PFSK-1 (cell line): ENCODE measurements around the gene ZNF83. TPM values are rescaled to one million over a fixed set of nuclear protein-coding genes. Genes with fewer than 3 reads are reported as not detected.
A peak's percentile ranks its signal among the peaks of the same experiment; 100 is the strongest.

Experiments used
- FOXP2 ChIP-seq: optimal IDR thresholded peaks from 2 replicates; pipeline ENCODE3; 2011; ENCODE audit warnings: borderline replicate concordance, control low read depth, inconsistent platforms; ENCODE audit not compliant: insufficient read depth; ENCODE audit errors: extremely low read length, extremely low read depth
- POLR2AphosphoS5 ChIP-seq: IDR thresholded peaks from 2 replicates; pipeline ENCODE4 v1.6.1; 2012; ENCODE audit warnings: low read depth, mild to moderate bottlenecking, control low read depth, low read length, moderate library complexity
- SIN3A ChIP-seq: IDR thresholded peaks from 2 replicates; pipeline ENCODE4 v1.6.1; 2012; ENCODE audit warnings: mild to moderate bottlenecking, low read length, moderate library complexity, borderline replicate concordance; ENCODE audit not compliant: insufficient read depth
- TAF1 ChIP-seq: IDR thresholded peaks from 2 replicates; pipeline ENCODE4 v1.6.1; 2012; ENCODE audit warnings: low read length, control low read depth, borderline replicate concordance; ENCODE audit not compliant: insufficient read depth
- polyA plus RNA-seq: library from polyadenylated mRNA; unstranded; fragments of >200 nt; gene quantifications from one replicate; pipeline ENCODE4 v1.2.1, GENCODE V29; 2012; ENCODE audit warnings: low read depth, missing spikeins; ENCODE audit not compliant: insufficient read length
- TF ChIP-seq, protein P1 (sequence below), 2 experiments: IDR thresholded peaks; 2 replicates each; pipeline versions ENCODE4 v1.6.1 to v1.8.0; 2011 to 2012; ENCODE audit warnings: low read depth in 2 of 2, low read length in 2 of 2, control low read depth in 1 of 2, inconsistent platforms in 1 of 2, mild to moderate bottlenecking in 1 of 2, moderate library complexity in 1 of 2; ENCODE audit not compliant: insufficient read depth in 1 of 2

ZNF83 gene
- polyA plus RNA-seq = 0.41 TPM

DNA sequence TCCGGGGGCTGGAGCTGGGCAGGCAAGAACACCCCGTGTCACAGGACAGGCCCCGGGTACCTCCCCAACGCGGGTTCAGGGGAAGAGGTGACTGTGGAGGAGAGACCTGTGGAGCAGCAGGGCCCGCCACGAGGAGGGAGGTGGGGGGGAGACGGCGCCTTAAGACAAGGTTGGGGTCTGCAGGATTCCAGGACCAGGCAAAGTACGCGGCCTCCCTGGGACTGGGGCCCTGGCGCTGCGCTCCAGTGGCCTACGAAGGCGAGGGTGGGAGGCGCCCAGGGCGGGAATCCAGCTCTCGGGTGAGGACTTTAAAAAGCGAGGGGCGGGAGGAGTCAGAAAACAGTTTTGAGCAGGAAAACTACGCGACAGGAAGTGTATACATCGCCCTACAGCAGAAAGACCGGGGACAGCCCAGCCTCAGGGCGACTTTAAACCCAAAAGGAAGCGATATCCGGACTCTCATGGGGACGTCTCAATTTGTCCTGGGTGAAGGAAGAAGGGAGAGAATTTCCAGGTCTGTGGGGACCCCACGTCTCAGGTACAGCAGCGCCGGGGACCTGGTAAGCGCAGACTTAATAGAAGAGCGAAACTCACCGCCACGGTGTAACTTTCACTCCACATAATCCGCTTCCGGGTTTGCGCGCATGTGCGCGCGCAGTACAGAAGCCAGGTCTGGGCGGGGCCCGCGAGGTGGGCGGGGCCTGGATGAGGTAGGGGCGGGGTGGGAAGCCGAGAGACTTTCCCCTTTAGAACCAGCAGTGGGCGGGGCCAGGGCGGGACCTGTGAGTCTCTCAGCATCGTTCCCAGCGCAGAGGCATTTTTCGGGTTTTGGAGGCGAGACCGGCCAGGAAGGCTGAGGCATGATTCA, at the start of gene ZNF83:
ZNF83 (minus strand) TSS at position 638 of the 868 bp plus-strand sequence.
- TF ChIP-seq POLR2AphosphoS5 (peak; percentile 60; the same call in 1 of the 2 replicates), FOXP2 (no peak)

DNA sequence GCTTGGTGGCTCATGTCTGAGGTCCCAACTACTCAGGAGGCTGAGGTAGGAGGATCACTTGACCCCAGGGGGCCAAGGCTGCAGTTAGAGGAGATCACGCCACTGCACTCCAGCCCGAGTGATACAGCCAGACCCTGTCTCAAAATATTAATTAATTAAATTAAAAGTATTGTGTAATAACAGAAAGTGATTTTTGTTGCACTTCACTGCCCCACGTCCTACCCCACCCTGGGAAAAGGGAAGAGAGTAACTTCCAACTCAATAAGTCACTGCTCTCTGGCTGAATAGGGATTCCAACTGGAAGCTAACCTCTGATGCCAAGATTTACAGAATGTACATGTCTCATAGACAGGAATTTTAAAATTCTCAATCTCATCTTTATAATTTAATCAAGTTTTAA, 49.5 kb upstream of the ZNF83 start:
- TF ChIP-seq TAF1 (no peak), FOXP2 (no peak), POLR2AphosphoS5 (no peak), SIN3A (no peak)
- TF ChIP-seq, protein P1, sequence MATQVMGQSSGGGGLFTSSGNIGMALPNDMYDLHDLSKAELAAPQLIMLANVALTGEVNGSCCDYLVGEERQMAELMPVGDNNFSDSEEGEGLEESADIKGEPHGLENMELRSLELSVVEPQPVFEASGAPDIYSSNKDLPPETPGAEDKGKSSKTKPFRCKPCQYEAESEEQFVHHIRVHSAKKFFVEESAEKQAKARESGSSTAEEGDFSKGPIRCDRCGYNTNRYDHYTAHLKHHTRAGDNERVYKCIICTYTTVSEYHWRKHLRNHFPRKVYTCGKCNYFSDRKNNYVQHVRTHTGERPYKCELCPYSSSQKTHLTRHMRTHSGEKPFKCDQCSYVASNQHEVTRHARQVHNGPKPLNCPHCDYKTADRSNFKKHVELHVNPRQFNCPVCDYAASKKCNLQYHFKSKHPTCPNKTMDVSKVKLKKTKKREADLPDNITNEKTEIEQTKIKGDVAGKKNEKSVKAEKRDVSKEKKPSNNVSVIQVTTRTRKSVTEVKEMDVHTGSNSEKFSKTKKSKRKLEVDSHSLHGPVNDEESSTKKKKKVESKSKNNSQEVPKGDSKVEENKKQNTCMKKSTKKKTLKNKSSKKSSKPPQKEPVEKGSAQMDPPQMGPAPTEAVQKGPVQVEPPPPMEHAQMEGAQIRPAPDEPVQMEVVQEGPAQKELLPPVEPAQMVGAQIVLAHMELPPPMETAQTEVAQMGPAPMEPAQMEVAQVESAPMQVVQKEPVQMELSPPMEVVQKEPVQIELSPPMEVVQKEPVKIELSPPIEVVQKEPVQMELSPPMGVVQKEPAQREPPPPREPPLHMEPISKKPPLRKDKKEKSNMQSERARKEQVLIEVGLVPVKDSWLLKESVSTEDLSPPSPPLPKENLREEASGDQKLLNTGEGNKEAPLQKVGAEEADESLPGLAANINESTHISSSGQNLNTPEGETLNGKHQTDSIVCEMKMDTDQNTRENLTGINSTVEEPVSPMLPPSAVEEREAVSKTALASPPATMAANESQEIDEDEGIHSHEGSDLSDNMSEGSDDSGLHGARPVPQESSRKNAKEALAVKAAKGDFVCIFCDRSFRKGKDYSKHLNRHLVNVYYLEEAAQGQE (IDR thresholded peaks at IDR 0.05; ENCODE audit: insufficient read depth in 1 of 2, low read depth in 2 of 2, low read length in 2 of 2) = no peak

DNA sequence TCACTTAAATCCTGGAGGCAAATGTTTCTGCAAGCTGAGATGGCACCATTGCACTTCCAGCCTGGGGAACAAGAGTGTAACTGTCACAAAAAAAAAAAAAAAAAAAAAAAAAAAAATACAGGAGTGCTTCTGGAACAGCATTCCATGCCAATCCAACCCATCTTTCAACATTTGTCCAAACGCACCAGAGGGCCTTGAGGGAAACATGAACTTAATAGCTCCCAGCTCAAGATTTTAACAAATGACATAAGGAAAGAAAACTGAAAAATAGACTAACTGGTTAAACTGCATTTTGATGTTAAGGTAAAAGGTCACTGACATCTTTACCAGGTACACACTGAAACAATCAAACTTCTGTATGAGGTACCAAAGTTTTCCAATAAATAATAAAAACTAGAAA, 47.7 kb upstream of the ZNF83 start:
- TF ChIP-seq, protein P1 (IDR thresholded peaks at IDR 0.05; ENCODE audit: insufficient read depth in 1 of 2, low read depth in 2 of 2, low read length in 2 of 2) = no peak
- TF ChIP-seq POLR2AphosphoS5 (no peak), FOXP2 (no peak), SIN3A (no peak), TAF1 (no peak)

DNA sequence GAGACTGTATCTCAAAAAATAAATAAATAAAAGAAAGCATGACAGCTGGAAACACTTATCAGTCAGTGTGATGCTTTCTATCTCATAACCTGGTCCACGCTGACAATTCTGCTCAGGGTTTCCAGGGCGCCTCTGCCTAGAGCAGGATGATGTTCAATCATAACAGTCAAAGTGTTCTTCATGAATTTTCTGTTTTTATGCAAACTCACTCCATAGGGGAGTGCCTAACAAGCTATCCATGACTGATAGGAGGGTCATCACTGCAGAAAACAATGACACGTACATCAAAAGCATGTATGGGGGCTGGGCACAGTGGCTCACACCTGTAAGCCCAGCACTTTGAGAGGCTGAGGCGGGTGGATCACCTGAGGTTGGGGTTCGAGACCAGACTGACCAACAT, 41.4 kb upstream of the ZNF83 start:
- TF ChIP-seq, protein P1 (IDR thresholded peaks at IDR 0.05; ENCODE audit: insufficient read depth in 1 of 2, low read depth in 2 of 2, low read length in 2 of 2) = no peak
- no peak for TF ChIP-seq POLR2AphosphoS5
- TF ChIP-seq FOXP2 = no peak
- TF ChIP-seq SIN3A = no peak
- TF ChIP-seq TAF1 = no peak

DNA sequence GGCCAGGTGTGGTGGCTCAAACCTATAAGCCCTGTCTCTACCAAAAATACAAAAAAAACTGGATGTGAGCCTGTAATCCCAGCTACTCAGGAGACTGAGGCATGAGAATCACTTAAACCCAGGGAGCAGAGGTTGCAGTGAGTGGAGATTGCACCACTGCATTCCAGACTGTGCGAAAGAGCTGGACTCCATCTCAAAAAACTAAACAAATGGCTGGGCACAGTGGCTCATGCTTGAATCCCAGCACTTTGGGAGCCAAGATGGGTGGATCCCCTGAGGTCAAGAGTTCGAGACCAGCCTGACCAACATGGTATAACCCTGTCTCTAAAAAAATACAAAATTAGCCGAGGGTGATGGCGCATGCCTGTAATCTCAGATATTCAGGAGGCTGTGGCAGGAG, 34.9 kb upstream of the ZNF83 start:
- TF ChIP-seq FOXP2 = no peak
- no peak for TF ChIP-seq SIN3A
- no peak for TF ChIP-seq POLR2AphosphoS5
- TF ChIP-seq, protein P1 (IDR thresholded peaks at IDR 0.05; ENCODE audit: insufficient read depth in 1 of 2, low read depth in 2 of 2, low read length in 2 of 2) = no peak
- TF ChIP-seq TAF1 = no peak
